HepG2 (cell line): ENCODE data around the gene ATP1A2. TPM values are rescaled to one million over a fixed set of nuclear protein-coding genes. Genes with fewer than 3 reads are reported as not detected.

Source experiments
- BATF2 ChIP-seq: sonication (generic); formaldehyde crosslinking; IDR thresholded peaks from 2 replicates; pipeline ENCODE4 v1.8.0; 2022; ENCODE audit warnings: mild to moderate bottlenecking, missing genetic modification reagents, moderate library complexity
- BORCS8-MEF2B ChIP-seq: sonication (generic); formaldehyde crosslinking; IDR thresholded peaks from 2 replicates; pipeline ENCODE4 v1.8.0; 2022; ENCODE audit warnings: mild to moderate bottlenecking, missing genetic modification reagents
- FOXA3 ChIP-seq: IDR thresholded peaks from 2 replicates; pipeline ENCODE4 v1.6.1; 2016; ENCODE audit warnings: missing genetic modification reagents, missing compliant biosample characterization
- FOXK2 ChIP-seq: fragments of 450-650 bp; IDR thresholded peaks from 2 replicates; pipeline ENCODE4 v1.6.1; 2016
- NR3C1 ChIP-seq: sonication (generic); formaldehyde crosslinking; IDR thresholded peaks from 2 replicates; pipeline ENCODE4 v1.4.0; 2020; ENCODE audit warnings: missing genetic modification reagents
- ZBTB38 ChIP-seq: sonication (generic); formaldehyde crosslinking; IDR thresholded peaks from 2 replicates; pipeline ENCODE4 v1.5.1; 2020; ENCODE audit warnings: mild to moderate bottlenecking, missing genetic modification reagents
- ZMAT5 ChIP-seq: sonication (generic); formaldehyde crosslinking; IDR thresholded peaks from 2 replicates; pipeline ENCODE4 v1.5.0; 2020; ENCODE audit warnings: mild to moderate bottlenecking, low read depth, missing genetic modification reagents, borderline replicate concordance
- ZMYM2 ChIP-seq: sonication (generic); formaldehyde crosslinking; IDR thresholded peaks from 2 replicates; pipeline ENCODE4 v1.8.0; 2022; ENCODE audit warnings: mild to moderate bottlenecking, missing genetic modification reagents
- ZNF891 ChIP-seq: sonication (generic); formaldehyde crosslinking; IDR thresholded peaks from 2 replicates; pipeline ENCODE4 v1.5.0; 2020; ENCODE audit warnings: mild to moderate bottlenecking, missing genetic modification reagents
- polyA plus RNA-seq, 8 experiments: library from polyadenylated mRNA; depleted of rRNA in 3 of 8; stranded (reverse) in 7 of 8; unstranded in 1 of 8; fragments of >200 nt; fragmentation: Illumina TruSeq in 4 of 8; extraction: Trizol in 4 of 8; gene quantifications; 2 replicates each; pipeline versions ENCODE4 v1.2.1 to v1.2.3, GENCODE V29; 2011 to 2016; ENCODE audit warnings: low read depth in 4 of 8, missing spikeins in 1 of 8, mixed read lengths in 1 of 8; ENCODE audit not compliant: insufficient read depth in 1 of 8
- total RNA-seq, 5 experiments: library from RNA; depleted of rRNA; stranded (reverse); fragments of >200 nt; fragmentation: Illumina TruSeq; extraction: Trizol; gene quantifications; 2 replicates each; pipeline ENCODE4 v1.2.3, GENCODE V29; 2016; ENCODE audit warnings: low read depth in 1 of 5
- TF ChIP-seq, protein P1 (sequence below): sonication (generic); formaldehyde crosslinking; IDR thresholded peaks from 2 replicates; pipeline ENCODE4 v1.8.1; 2023; ENCODE audit warnings: mild to moderate bottlenecking, missing genetic modification reagents
- TF ChIP-seq, protein P2 (sequence below): sonication (generic); formaldehyde crosslinking; IDR thresholded peaks from 2 replicates; pipeline ENCODE4 v1.4.0; 2020; ENCODE audit warnings: missing genetic modification reagents

Gene ATP1A2
- total and polyA plus RNA-seq, 2 of the 13 experiments (the other 11 are each of a cell fraction or from before 2014, with no cell fraction given): 0.16 TPM; not detected in 1

DNA sequence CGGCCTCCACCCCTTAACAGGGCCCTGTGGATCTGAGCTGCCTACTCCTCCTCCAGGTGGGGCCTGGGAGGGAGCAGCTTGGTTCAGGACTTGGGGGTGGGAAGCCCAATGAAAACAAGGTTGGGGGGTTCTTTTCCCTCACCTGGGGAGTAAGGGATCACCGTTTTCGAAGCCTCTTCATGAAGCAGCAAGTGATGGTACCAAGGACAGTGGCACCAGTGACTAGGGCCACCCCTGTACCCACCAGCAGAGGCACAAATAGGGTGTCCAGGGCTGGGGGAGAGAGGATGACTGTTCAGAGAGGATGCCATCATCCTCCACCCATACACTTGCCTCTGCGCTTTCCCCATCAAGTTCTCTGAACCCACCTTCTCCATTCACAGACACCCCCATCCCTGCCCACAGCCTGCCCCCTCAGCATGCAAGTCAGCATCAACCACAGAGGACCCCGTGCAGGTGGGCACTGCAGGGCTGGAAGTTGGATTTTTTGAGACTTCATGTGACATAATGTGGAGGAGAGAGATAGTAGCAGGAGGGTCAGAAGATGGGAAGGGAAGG lies 23.8 kb upstream of the ATP1A2 start (continued):
- TF ChIP-seq, protein P1, sequence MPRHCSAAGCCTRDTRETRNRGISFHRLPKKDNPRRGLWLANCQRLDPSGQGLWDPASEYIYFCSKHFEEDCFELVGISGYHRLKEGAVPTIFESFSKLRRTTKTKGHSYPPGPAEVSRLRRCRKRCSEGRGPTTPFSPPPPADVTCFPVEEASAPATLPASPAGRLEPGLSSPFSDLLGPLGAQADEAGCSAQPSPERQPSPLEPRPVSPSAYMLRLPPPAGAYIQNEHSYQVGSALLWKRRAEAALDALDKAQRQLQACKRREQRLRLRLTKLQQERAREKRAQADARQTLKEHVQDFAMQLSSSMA (CRISPR knock-in tag): no peak
- TF ChIP-seq FOXA3 (CRISPR knock-in tag) (no peak), FOXK2 (no peak), ZMYM2 (CRISPR knock-in tag) (no peak), BORCS8-MEF2B (CRISPR knock-in tag) (no peak), ZNF891 (no peak), ZBTB38 (CRISPR knock-in tag) (no peak), NR3C1 (CRISPR knock-in tag) (no peak), ZMAT5 (CRISPR knock-in tag) (no peak), BATF2 (CRISPR knock-in tag) (no peak)
- TF ChIP-seq, protein P2, sequence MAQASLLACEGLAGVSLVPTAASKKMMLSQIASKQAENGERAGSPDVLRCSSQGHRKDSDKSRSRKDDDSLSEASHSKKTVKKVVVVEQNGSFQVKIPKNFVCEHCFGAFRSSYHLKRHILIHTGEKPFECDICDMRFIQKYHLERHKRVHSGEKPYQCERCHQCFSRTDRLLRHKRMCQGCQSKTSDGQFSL (CRISPR knock-in tag): no peak
